ENCODE results near the gene NQO2.
"Not testable (repeated sequence)": the region's sequence is repeated elsewhere in the genome, so short reads cannot be mapped to it uniquely, and the experiment has no call there.

The NQO2 gene

DNA sequence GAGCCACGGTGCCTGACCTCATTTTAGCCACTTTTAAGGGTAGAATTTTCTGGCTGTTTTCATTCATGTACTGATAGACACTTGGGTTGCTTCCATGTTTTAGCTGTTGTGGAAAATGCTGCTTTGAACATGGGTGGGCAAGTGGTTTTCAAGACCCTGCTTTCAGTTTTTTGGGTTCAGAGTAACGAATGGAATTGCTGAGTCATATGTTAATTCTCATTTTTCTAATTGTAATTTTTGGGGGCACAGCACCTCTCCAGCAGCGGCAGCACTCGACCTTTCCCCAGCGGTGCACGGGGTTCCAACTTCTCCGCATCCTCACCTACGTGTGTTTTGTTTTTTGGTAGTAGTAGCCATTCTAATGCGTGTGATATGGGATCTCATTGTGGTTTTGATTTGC is 5.4 kb downstream of the NQO2 start:
- TF ChIP-seq, protein P1, sequence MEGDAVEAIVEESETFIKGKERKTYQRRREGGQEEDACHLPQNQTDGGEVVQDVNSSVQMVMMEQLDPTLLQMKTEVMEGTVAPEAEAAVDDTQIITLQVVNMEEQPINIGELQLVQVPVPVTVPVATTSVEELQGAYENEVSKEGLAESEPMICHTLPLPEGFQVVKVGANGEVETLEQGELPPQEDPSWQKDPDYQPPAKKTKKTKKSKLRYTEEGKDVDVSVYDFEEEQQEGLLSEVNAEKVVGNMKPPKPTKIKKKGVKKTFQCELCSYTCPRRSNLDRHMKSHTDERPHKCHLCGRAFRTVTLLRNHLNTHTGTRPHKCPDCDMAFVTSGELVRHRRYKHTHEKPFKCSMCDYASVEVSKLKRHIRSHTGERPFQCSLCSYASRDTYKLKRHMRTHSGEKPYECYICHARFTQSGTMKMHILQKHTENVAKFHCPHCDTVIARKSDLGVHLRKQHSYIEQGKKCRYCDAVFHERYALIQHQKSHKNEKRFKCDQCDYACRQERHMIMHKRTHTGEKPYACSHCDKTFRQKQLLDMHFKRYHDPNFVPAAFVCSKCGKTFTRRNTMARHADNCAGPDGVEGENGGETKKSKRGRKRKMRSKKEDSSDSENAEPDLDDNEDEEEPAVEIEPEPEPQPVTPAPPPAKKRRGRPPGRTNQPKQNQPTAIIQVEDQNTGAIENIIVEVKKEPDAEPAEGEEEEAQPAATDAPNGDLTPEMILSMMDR (IDR thresholded peaks at IDR 0.05; ENCODE audit: low read depth, low read length), result no peak
- no peak overlapping the region for H3K27ac ChIP-seq
- no peak overlapping the region for H3K4me3 ChIP-seq (ENCODE audit: low read depth, low read length)
- peaks cover 9% of the 10 kb centered on the region for H3K36me3 ChIP-seq
- peaks cover 5% of the 10 kb centered on the region for H3K9me3 ChIP-seq (ENCODE audit: severe bottlenecking)
- no peak for DNase-seq
- no peaks in the 10 kb centered on the region for H3K27me3 ChIP-seq (ENCODE audit: insufficient read depth, low read depth, severe bottlenecking)

DNA sequence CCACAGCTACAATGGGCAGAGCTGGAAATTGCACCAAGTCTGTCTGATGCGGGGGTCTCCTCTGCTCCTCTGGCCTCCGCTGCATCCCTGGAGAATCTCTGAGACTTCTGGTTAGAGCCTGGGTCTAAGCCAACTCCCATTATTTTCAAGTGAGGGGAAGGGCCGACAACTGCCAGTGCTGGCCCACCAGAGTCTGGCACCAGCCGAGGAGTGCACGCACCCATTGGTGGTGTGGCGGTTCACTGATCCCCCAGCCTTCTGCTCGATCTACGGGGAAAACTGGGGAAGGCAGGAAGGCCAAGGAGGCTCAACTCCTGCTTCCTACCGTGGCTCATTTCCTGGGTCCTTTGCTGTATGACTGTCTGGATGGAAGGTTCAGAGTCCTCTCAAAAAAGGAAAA is 6.2 kb downstream of the NQO2 start:
- Histone ChIP-seq H3K9me3 (ENCODE audit: severe bottlenecking) (peaks cover 11% of the 10 kb centered on the region), H3K27me3 (ENCODE audit: insufficient read depth, low read depth, severe bottlenecking) (no peaks in the 10 kb centered on the region), H3K27ac (no peak overlapping the region), H3K36me3 (peaks cover 17% of the 10 kb centered on the region), H3K4me3 (ENCODE audit: low read depth, low read length) (no peak overlapping the region)
- no peak for DNase-seq
- TF ChIP-seq, protein P1 (IDR thresholded peaks at IDR 0.05; ENCODE audit: low read depth, low read length), result no peak

DNA sequence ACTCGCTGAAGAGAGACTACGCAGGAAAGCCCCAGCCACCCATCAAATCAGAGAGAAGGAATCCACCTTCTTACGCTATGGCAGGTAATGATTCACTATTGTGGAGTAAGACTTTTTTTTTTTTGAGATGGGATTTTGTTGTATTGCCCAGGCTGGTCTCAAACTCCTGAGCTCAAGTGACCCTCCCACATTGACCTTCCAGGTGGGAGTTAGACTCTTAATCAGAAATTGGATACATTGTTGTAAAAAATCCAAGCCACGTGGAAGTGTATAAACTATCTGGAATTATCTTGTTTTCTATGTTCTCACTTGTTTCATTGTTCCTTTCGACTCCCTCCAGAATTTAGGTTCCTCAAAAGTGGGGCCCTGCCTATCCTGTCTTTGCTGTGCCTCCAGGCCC is 6.8 kb downstream of the NQO2 start:
- TF ChIP-seq, protein P1 (IDR thresholded peaks at IDR 0.05; ENCODE audit: low read depth, low read length), result no peak
- no peaks in the 10 kb centered on the region for H3K27me3 ChIP-seq (ENCODE audit: insufficient read depth, low read depth, severe bottlenecking)
- peaks cover 17% of the 10 kb centered on the region for H3K9me3 ChIP-seq (ENCODE audit: severe bottlenecking)
- no peak overlapping the region for H3K27ac ChIP-seq
- H3K4me3 ChIP-seq (ENCODE audit: low read depth, low read length), result no peak overlapping the region
- H3K36me3 ChIP-seq, result peaks cover 20% of the 10 kb centered on the region
- no peak for DNase-seq

DNA sequence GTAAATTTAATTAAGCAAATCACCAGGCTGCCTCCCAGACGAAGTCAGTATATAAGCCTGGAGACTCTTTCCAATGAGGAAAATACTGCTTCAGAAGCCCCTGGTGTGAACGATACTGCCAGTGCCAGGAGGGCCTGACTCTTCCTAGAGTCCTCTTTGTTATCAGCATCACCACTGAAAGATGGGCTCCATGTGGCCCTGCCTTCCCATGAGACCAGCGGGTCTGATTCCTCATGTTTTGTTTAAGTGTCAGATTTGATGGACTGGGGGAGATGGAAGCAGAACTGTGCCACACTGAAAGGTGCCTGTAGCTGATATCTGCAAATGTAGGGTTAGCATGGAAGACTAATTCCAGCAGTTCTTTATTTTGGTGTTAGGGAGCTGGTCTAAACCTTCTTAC is 7.9 kb downstream of the NQO2 start:
- TF ChIP-seq, protein P1 (IDR thresholded peaks at IDR 0.05; ENCODE audit: low read depth, low read length), result no peak
- peaks cover 28% of the 10 kb centered on the region for H3K36me3 ChIP-seq
- no peak overlapping the region for H3K27ac ChIP-seq
- DNase-seq, result no peak
- no peak overlapping the region for H3K4me3 ChIP-seq (ENCODE audit: low read depth, low read length)
- H3K27me3 ChIP-seq (ENCODE audit: insufficient read depth, low read depth, severe bottlenecking), result no peaks in the 10 kb centered on the region
- H3K9me3 ChIP-seq (ENCODE audit: severe bottlenecking), result peaks cover 19% of the 10 kb centered on the region

DNA sequence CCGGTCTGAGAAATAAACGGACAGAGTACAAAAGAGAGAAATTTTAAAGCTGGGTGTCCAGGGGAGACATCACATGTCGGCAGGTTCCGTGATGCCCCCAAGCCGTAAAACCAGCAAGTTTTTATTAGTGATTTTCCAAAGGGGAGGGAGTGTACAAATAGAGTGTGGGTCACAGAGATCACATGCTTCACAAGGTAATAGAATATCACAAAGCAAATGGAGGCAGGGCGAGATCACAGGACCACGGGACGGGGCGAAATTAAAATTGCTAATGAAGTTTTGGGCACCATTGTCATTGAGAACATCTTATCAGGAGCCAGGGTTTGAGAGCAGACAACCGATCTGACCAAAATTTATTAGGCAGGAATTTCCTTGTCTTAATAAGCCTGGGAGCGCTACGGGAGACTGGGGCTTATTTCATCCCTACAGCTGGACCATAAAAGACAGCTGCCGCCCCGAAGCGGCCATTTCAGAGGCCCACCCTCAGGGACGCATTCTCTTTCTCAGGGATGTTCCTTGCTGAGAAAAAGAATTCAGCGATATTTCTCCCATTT is 9.1 kb downstream of the NQO2 start:
- DNase-seq; H3K27ac ChIP-seq; H3K27me3 ChIP-seq (ENCODE audit: insufficient read depth, low read depth, severe bottlenecking); H3K4me3 ChIP-seq (ENCODE audit: low read depth, low read length): not testable (repeated sequence)
- Histone ChIP-seq H3K9me3 (ENCODE audit: severe bottlenecking) (peaks cover 19% of the 10 kb centered on the region), H3K36me3 (peaks cover 36% of the 10 kb centered on the region)

DNA sequence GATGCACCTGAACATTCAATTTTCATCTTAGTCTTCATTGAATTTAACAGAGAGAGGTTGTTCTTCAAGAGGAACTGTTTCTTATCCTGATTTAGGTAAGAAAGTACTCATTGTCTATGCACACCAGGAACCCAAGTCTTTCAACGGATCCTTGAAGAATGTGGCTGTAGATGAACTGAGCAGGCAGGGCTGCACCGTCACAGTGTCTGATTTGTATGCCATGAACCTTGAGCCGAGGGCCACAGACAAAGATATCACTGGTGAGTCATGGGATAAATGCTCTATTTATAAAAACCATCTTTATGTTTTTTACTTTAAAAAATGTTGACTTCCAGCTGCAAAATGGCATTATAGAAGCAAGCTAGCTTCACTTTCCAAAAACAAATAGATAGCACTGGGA is 10.2 kb downstream of the NQO2 start:
- Histone ChIP-seq H3K4me3 (ENCODE audit: low read depth, low read length) (no peak overlapping the region), H3K36me3 (peaks cover 45% of the 10 kb centered on the region), H3K27ac (no peak overlapping the region), H3K9me3 (ENCODE audit: severe bottlenecking) (peaks cover 19% of the 10 kb centered on the region), H3K27me3 (ENCODE audit: insufficient read depth, low read depth, severe bottlenecking) (no peaks in the 10 kb centered on the region)
- no peak for DNase-seq
- TF ChIP-seq, protein P1 (IDR thresholded peaks at IDR 0.05; ENCODE audit: low read depth, low read length), result no peak
